NCI-H526 treated with DMSO at 0.1 percent for 48 hours (cell line): Measurements from ENCODE around the gene HIVEP2.
"Not testable (repeated sequence)": the region's sequence is repeated elsewhere in the genome, so short reads cannot be mapped to it uniquely, and the experiment has no call there.

Experiments
- DNase-seq: peaks from one replicate; lab custom pipeline; 2025; lab: John Stamatoyannopoulos, UW

The HIVEP2 gene

GRCh38 chr6:142945049-142945445 is at the start of gene HIVEP2:
HIVEP2 (minus strand) TSS chr6:142945176; CDS start chr6:142774738, 170,438 bp downstream.
- DNase-seq = peak; percentile 62

GRCh38 chr6:142993977-142994376 is 49.0 kb upstream of the HIVEP2 start:
- no peak for DNase-seq

GRCh38 chr6:142987490-142987889 is 42.5 kb upstream of the HIVEP2 start:
- no peak for DNase-seq

- DNase-seq = no peak
Measured at GRCh38 chr6:142985281-142985680, 40.3 kb upstream of the HIVEP2 start.

GRCh38 chr6:142984386-142984785 is 39.4 kb upstream of the HIVEP2 start:
- DNase-seq = no peak

GRCh38 chr6:142975365-142975764 is 30.4 kb upstream of the HIVEP2 start:
- DNase-seq = no peak

- DNase-seq = not testable (repeated sequence)
Measured at GRCh38 chr6:142970941-142971340, 26.0 kb upstream of the HIVEP2 start.

GRCh38 chr6:142968601-142969000 is 23.6 kb upstream of the HIVEP2 start:
- DNase-seq = no peak

GRCh38 chr6:142966294-142966693 is 21.3 kb upstream of the HIVEP2 start:
- DNase-seq = no peak

GRCh38 chr6:142965164-142965563 is 20.2 kb upstream of the HIVEP2 start:
- DNase-seq = no peak

GRCh38 chr6:142960098-142960497 is 15.1 kb upstream of the HIVEP2 start:
- no peak for DNase-seq

GRCh38 chr6:142958343-142958742 is 13.4 kb upstream of the HIVEP2 start:
- DNase-seq = no peak

- no peak for DNase-seq
Measured at GRCh38 chr6:142956726-142957125, 11.8 kb upstream of the HIVEP2 start.

- no peak for DNase-seq
Measured at GRCh38 chr6:142954844-142955243, 9.9 kb upstream of the HIVEP2 start.

GRCh38 chr6:142953373-142954273 is 8.6 kb upstream of the HIVEP2 start:
- no peak for DNase-seq

GRCh38 chr6:142952614-142953013 is 7.6 kb upstream of the HIVEP2 start:
- no peak for DNase-seq

GRCh38 chr6:142950291-142950690 is 5.3 kb upstream of the HIVEP2 start:
- DNase-seq = no peak

- no peak for DNase-seq
Measured at GRCh38 chr6:142947714-142948480, 2.9 kb upstream of the HIVEP2 start.

- peak; percentile 48 for DNase-seq
Measured at GRCh38 chr6:142946924-142947713, 2.1 kb upstream of the HIVEP2 start.

GRCh38 chr6:142946181-142946923 is 1.4 kb upstream of the HIVEP2 start:
- DNase-seq = peak; percentile 95

GRCh38 chr6:142945446-142946180 is 637 bp upstream of the HIVEP2 start:
- peak; percentile 61 for DNase-seq
